T-helper 1 cell treated with Interleukin-12 subunit alpha and Interleukin-12 subunit beta and Interleukin-4 antibody, amounts not matched to agents 30 μg/mL and 1 μg/mL, for 36 hours (primary cell): Measurements from ENCODE around the gene ERBB4.

ENCODE experiments used
- H3K27ac Mint-ChIP-seq: one replicate; pipeline ENCODE4 v1.8.0; 2021; ENCODE audit warnings: mild to moderate bottlenecking, mixed read lengths
- H3K27me3 Mint-ChIP-seq: one replicate; pipeline ENCODE4 v1.8.0; 2021; ENCODE audit warnings: low read depth, mixed read lengths
- H3K36me3 Mint-ChIP-seq: one replicate; pipeline ENCODE4 v1.8.0; 2021; ENCODE audit warnings: low read depth, mixed read lengths
- H3K4me1 Mint-ChIP-seq: one replicate; pipeline ENCODE4 v1.8.0; 2021; ENCODE audit warnings: low read depth, mixed read lengths
- H3K4me3 Mint-ChIP-seq: one replicate; pipeline ENCODE4 v1.8.0; 2021; ENCODE audit warnings: mild to moderate bottlenecking, moderate library complexity, mixed read lengths
- H3K9me3 Mint-ChIP-seq: one replicate; pipeline ENCODE4 v1.8.0; 2021; ENCODE audit warnings: mixed read lengths

The ERBB4 gene

GRCh38 chr2:212385241-212385640 lies 153.4 kb downstream of the ERBB4 start:
- Mint-ChIP-seq H3K4me1 (no peaks in the 10 kb centered on the region), H3K27ac (no peak overlapping the region), H3K27me3 (no peaks in the 10 kb centered on the region), H3K36me3 (no peaks in the 10 kb centered on the region), H3K9me3 (no peaks in the 10 kb centered on the region), H3K4me3 (no peak overlapping the region)

GRCh38 chr2:212384027-212384426 lies 154.6 kb downstream of the ERBB4 start:
- Mint-ChIP-seq H3K4me1 (no peaks in the 10 kb centered on the region), H3K36me3 (no peaks in the 10 kb centered on the region), H3K4me3 (no peak overlapping the region), H3K27me3 (no peaks in the 10 kb centered on the region), H3K9me3 (no peaks in the 10 kb centered on the region), H3K27ac (no peak overlapping the region)

- no peaks in the 10 kb centered on the region for H3K27me3 Mint-ChIP-seq
- H3K9me3 Mint-ChIP-seq, result no peaks in the 10 kb centered on the region
- H3K4me1 Mint-ChIP-seq, result no peaks in the 10 kb centered on the region
- H3K4me3 Mint-ChIP-seq, result no peak overlapping the region
- no peaks in the 10 kb centered on the region for H3K36me3 Mint-ChIP-seq
- no peak overlapping the region for H3K27ac Mint-ChIP-seq
These were observed 157.0 kb downstream of the ERBB4 start for GRCh38 chr2:212381428-212382102.

GRCh38 chr2:212379103-212379502 lies 159.5 kb downstream of the ERBB4 start:
- Mint-ChIP-seq H3K4me3 (no peak overlapping the region), H3K36me3 (no peaks in the 10 kb centered on the region), H3K27ac (no peak overlapping the region), H3K9me3 (no peaks in the 10 kb centered on the region), H3K27me3 (no peaks in the 10 kb centered on the region), H3K4me1 (no peaks in the 10 kb centered on the region)

GRCh38 chr2:212367431-212367830 lies 171.2 kb downstream of the ERBB4 start:
- Mint-ChIP-seq H3K9me3 (no peaks in the 10 kb centered on the region), H3K4me3 (no peak overlapping the region), H3K27me3 (no peaks in the 10 kb centered on the region), H3K27ac (no peak overlapping the region), H3K4me1 (no peaks in the 10 kb centered on the region), H3K36me3 (no peaks in the 10 kb centered on the region)

GRCh38 chr2:212364112-212364985 lies 174.3 kb downstream of the ERBB4 start:
- no peak overlapping the region for H3K27ac Mint-ChIP-seq
- no peaks in the 10 kb centered on the region for H3K9me3 Mint-ChIP-seq
- H3K4me3 Mint-ChIP-seq, result no peak overlapping the region
- no peaks in the 10 kb centered on the region for H3K4me1 Mint-ChIP-seq
- H3K36me3 Mint-ChIP-seq, result no peaks in the 10 kb centered on the region
- no peaks in the 10 kb centered on the region for H3K27me3 Mint-ChIP-seq

GRCh38 chr2:212361174-212361756 lies 177.3 kb downstream of the ERBB4 start:
- Mint-ChIP-seq H3K4me3 (no peak overlapping the region), H3K27me3 (no peaks in the 10 kb centered on the region), H3K36me3 (no peaks in the 10 kb centered on the region), H3K9me3 (no peaks in the 10 kb centered on the region), H3K27ac (no peak overlapping the region), H3K4me1 (no peaks in the 10 kb centered on the region)

GRCh38 chr2:212360068-212360460 lies 178.5 kb downstream of the ERBB4 start:
- no peak overlapping the region for H3K4me3 Mint-ChIP-seq
- H3K4me1 Mint-ChIP-seq, result no peaks in the 10 kb centered on the region
- H3K36me3 Mint-ChIP-seq, result no peaks in the 10 kb centered on the region
- no peaks in the 10 kb centered on the region for H3K27me3 Mint-ChIP-seq
- no peak overlapping the region for H3K27ac Mint-ChIP-seq
- H3K9me3 Mint-ChIP-seq, result no peaks in the 10 kb centered on the region

- H3K4me3 Mint-ChIP-seq, result no peak overlapping the region
- no peaks in the 10 kb centered on the region for H3K36me3 Mint-ChIP-seq
- H3K9me3 Mint-ChIP-seq, result no peaks in the 10 kb centered on the region
- H3K4me1 Mint-ChIP-seq, result no peaks in the 10 kb centered on the region
- no peak overlapping the region for H3K27ac Mint-ChIP-seq
- no peaks in the 10 kb centered on the region for H3K27me3 Mint-ChIP-seq
These were observed 179.1 kb downstream of the ERBB4 start for GRCh38 chr2:212359425-212360067.

GRCh38 chr2:212357606-212358005 lies 181.0 kb downstream of the ERBB4 start:
- Mint-ChIP-seq H3K36me3 (no peaks in the 10 kb centered on the region), H3K9me3 (no peaks in the 10 kb centered on the region)

GRCh38 chr2:212354382-212354781 lies 184.2 kb downstream of the ERBB4 start:
- Mint-ChIP-seq H3K27me3 (no peaks in the 10 kb centered on the region), H3K27ac (no peak overlapping the region), H3K4me1 (no peaks in the 10 kb centered on the region), H3K9me3 (no peaks in the 10 kb centered on the region), H3K4me3 (no peak overlapping the region), H3K36me3 (no peaks in the 10 kb centered on the region)

More at GRCh38 chr2:212357606-212358005, 181.0 kb downstream of the ERBB4 start:
- Mint-ChIP-seq H3K4me3 (no peak overlapping the region), H3K4me1 (no peaks in the 10 kb centered on the region), H3K27ac (no peak overlapping the region), H3K27me3 (no peaks in the 10 kb centered on the region)

GRCh38 chr2:212348501-212348900 lies 190.1 kb downstream of the ERBB4 start:
- Mint-ChIP-seq H3K4me3 (no peak overlapping the region), H3K9me3 (no peaks in the 10 kb centered on the region), H3K27ac (no peak overlapping the region), H3K27me3 (no peaks in the 10 kb centered on the region), H3K36me3 (no peaks in the 10 kb centered on the region), H3K4me1 (no peaks in the 10 kb centered on the region)

GRCh38 chr2:212346865-212347264 lies 191.7 kb downstream of the ERBB4 start:
- Mint-ChIP-seq H3K4me3 (no peak overlapping the region), H3K9me3 (no peaks in the 10 kb centered on the region), H3K4me1 (no peaks in the 10 kb centered on the region), H3K36me3 (no peaks in the 10 kb centered on the region), H3K27me3 (no peaks in the 10 kb centered on the region), H3K27ac (no peak overlapping the region)

- H3K9me3 Mint-ChIP-seq, result no peaks in the 10 kb centered on the region
- H3K27ac Mint-ChIP-seq, result no peak overlapping the region
- H3K36me3 Mint-ChIP-seq, result no peaks in the 10 kb centered on the region
- no peak overlapping the region for H3K4me3 Mint-ChIP-seq
- H3K27me3 Mint-ChIP-seq, result no peaks in the 10 kb centered on the region
- no peaks in the 10 kb centered on the region for H3K4me1 Mint-ChIP-seq
These were observed 192.6 kb downstream of the ERBB4 start for GRCh38 chr2:212345966-212346365.
